Ascending aorta (tissue), 2 donors: ENCODE data around the gene CRTC1. TPM values are rescaled to one million over a fixed set of nuclear protein-coding genes. Genes with fewer than 3 reads are reported as not detected.

Experiments used
- DNase-seq, 2 donors: peaks; one replicate each; pipeline ENCODE4 v3.0.0-alpha.2; 2019; ENCODE audit warnings: low spot score in 2 of 2
- H3K27ac ChIP-seq, 2 donors: fragments of 200-600 bp; sonication (generic); one replicate each; pipeline ENCODE4 v1.5.1; 2016 to 2017; ENCODE audit warnings: mild to moderate bottlenecking in 1 of 2
- H3K27me3 ChIP-seq: fragments of 200-600 bp; sonication (generic); one replicate; pipeline ENCODE4 v1.5.1; 2017
- H3K36me3 ChIP-seq, 2 donors: fragments of 200-600 bp; sonication (generic); one replicate each; pipeline ENCODE4 v1.5.1; 2016
- H3K4me1 ChIP-seq, 2 donors: fragments of 200-600 bp; sonication (generic); one replicate each; pipeline ENCODE4 v1.5.1; 2016 to 2017; ENCODE audit warnings: mild to moderate bottlenecking in 1 of 2
- H3K4me3 ChIP-seq, 2 donors: fragments of 200-600 bp; sonication (generic); one replicate each; pipeline ENCODE4 v1.5.1; 2016 to 2017; ENCODE audit warnings: mild to moderate bottlenecking in 1 of 2
- H3K9me3 ChIP-seq, 2 donors: fragments of 200-600 bp; sonication (generic); one replicate each; pipeline ENCODE4 v1.5.1; 2016
- intact Hi-C: fragments of 100-400 bp; cut with DNase I; formaldehyde crosslinking; loops from one replicate; pipeline ENCODE4 v1.15.1; 2023
- total RNA-seq: library from RNA; depleted of rRNA; stranded (reverse); fragments of >200 nt; gene quantifications from one replicate; pipeline ENCODE4 v1.1.0, GENCODE V29; 2016
- TF ChIP-seq, protein P1 (sequence below), 3 experiments: fragments of 200-600 bp in 2 of 3; fragments of 450-650 bp in 1 of 3; sonication (generic) in 2 of 3; IDR thresholded peaks; one replicate each; pipeline ENCODE4 v1.5.1; 2016 to 2019; ENCODE audit warnings: antibody characterized with exemption in 3 of 3, mild to moderate bottlenecking in 1 of 3, moderate library complexity in 1 of 3

Gene CRTC1
- total RNA-seq, 1 donor from 2014 or later: 10.0 TPM

DNA sequence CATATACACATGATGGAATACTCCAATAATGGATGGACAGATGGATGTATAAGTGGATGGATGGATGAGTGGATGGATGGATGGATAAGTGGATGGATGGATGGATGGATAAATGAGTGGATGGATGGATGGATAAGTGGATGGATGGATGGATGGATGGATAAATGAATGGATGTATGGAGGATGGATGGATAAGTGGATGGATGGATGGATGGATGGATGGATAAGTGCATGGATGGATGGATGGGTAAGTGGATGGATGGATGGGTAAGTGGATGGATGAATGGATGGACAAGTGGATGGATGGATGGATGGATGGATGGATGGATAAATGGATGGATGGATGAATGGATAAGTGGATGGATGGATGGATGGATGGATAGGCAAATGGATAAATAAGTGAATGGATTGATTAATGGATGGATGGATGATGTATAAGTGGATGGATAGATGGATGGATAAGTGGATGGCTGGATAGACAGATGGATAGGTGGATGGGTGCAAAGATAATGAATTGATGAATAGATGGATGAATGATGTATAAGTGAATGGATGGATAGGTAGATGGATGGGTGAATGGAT, 116.0 kb downstream of the CRTC1 start:
- intact Hi-C loops: no loop called here
- Histone ChIP-seq H3K27me3 (no peaks in the 10 kb centered on the region), H3K27ac (no peak overlapping the region), H3K4me3 (no peak overlapping the region), H3K36me3 (no peaks in the 10 kb centered on the region), H3K9me3 (no peaks in the 10 kb centered on the region), H3K4me1 (peaks cover 0 to 6% of the 10 kb centered on the region in 2 donors)
- no peak for DNase-seq
- TF ChIP-seq, protein P1, sequence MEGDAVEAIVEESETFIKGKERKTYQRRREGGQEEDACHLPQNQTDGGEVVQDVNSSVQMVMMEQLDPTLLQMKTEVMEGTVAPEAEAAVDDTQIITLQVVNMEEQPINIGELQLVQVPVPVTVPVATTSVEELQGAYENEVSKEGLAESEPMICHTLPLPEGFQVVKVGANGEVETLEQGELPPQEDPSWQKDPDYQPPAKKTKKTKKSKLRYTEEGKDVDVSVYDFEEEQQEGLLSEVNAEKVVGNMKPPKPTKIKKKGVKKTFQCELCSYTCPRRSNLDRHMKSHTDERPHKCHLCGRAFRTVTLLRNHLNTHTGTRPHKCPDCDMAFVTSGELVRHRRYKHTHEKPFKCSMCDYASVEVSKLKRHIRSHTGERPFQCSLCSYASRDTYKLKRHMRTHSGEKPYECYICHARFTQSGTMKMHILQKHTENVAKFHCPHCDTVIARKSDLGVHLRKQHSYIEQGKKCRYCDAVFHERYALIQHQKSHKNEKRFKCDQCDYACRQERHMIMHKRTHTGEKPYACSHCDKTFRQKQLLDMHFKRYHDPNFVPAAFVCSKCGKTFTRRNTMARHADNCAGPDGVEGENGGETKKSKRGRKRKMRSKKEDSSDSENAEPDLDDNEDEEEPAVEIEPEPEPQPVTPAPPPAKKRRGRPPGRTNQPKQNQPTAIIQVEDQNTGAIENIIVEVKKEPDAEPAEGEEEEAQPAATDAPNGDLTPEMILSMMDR (IDR thresholded peaks at IDR 0.05): no peak

DNA sequence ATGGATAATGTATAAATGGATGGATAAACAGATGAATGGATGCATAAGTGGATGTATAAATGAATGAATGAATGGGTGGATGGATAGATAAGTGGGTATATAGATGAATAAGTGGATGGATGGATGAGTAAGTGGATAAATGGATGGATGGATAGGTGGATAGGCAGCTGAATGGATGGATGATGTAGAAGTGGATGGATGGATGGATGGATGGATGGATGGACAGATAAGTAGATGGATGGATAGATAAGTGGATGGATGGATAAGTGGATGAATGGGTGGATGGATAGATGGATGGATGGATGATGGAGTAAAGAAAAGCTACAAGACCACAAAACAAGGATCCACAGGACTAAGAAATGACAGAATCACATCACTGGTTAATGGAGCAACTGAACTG, 116.6 kb downstream of the CRTC1 start:
- intact Hi-C loops: no loop called here
- no peaks in the 10 kb centered on the region for H3K27me3 ChIP-seq

DNA sequence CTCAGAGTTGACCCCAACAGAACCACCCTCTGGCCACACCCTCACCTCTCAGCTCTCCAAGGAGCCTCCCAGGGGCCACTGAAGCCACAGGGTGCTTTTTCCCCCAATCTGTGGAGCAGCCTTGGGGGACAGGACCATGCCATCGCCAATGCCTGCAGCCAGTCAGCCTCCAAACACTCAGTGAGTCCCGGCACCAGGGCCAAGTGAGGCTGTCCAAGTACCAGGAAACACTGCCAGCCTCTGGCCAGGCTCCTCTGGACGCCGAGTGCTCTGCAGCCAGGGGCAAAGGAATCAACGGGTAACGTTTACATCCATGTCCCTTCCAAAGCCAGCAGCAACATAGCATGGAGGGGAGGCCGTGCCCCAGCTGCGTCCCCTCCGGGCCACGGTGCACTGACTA, 117.2 kb downstream of the CRTC1 start:
- H3K4me1 ChIP-seq: peaks cover 0 to 2% of the 10 kb centered on the region in 2 donors
- no peak for DNase-seq
- H3K27me3 ChIP-seq: no peaks in the 10 kb centered on the region
- TF ChIP-seq, protein P1 (IDR thresholded peaks at IDR 0.05): no peak
- no peaks in the 10 kb centered on the region for H3K36me3 ChIP-seq
- no peak overlapping the region for H3K4me3 ChIP-seq
- H3K27ac ChIP-seq: no peak overlapping the region
- H3K9me3 ChIP-seq: no peaks in the 10 kb centered on the region
- intact Hi-C loops: no loop called here

More for the DNA sequence above, 116.6 kb downstream of the CRTC1 start:
- DNase-seq: no peak
- H3K27ac ChIP-seq: no peak overlapping the region
- H3K9me3 ChIP-seq: no peaks in the 10 kb centered on the region
- H3K4me3 ChIP-seq: no peak overlapping the region
- H3K36me3 ChIP-seq: no peaks in the 10 kb centered on the region
- peaks cover 0 to 6% of the 10 kb centered on the region in 2 donors for H3K4me1 ChIP-seq
- TF ChIP-seq, protein P1 (IDR thresholded peaks at IDR 0.05): no peak

- no peaks in the 10 kb centered on the region for H3K9me3 ChIP-seq
- intact Hi-C loops: no loop called here
- H3K36me3 ChIP-seq: no peaks in the 10 kb centered on the region
- DNase-seq: no peak
- no peaks in the 10 kb centered on the region for H3K4me1 ChIP-seq
- TF ChIP-seq, protein P1 (IDR thresholded peaks at IDR 0.05): no peak
- no peak overlapping the region for H3K4me3 ChIP-seq
- no peak overlapping the region for H3K27ac ChIP-seq
- H3K27me3 ChIP-seq: no peaks in the 10 kb centered on the region
These were observed 118.9 kb downstream of the CRTC1 start for GRCh38 chr19:18802354-18802753.

- H3K4me1 ChIP-seq: no peaks in the 10 kb centered on the region
- no peak overlapping the region for H3K27ac ChIP-seq
- DNase-seq: no peak
- H3K9me3 ChIP-seq: no peaks in the 10 kb centered on the region
- intact Hi-C loops: no loop called here
- no peak overlapping the region for H3K4me3 ChIP-seq
- TF ChIP-seq, protein P1 (IDR thresholded peaks at IDR 0.05): no peak
- no peaks in the 10 kb centered on the region for H3K27me3 ChIP-seq
- no peaks in the 10 kb centered on the region for H3K36me3 ChIP-seq
These were observed 120.2 kb downstream of the CRTC1 start for GRCh38 chr19:18803550-18804138.
